ENCODE results near the gene SDCBP2.

The SDCBP2 gene

GRCh38 chr20:1332749-1333300 lies 3.9 kb upstream of the SDCBP2 start:
- Histone ChIP-seq H3K9me3 (no peaks in the 10 kb centered on the region), H3K36me3 (peaks cover 0 to 16% (median 7%) of the 10 kb centered on the region in 3 donors), H3K4me3 (no peak overlapping the region), H3K27me3 (no peaks in the 10 kb centered on the region), H3K27ac (no peak overlapping the region), H3K4me1 (peaks cover 0 to 23% (median 13%) of the 10 kb centered on the region in 4 donors)
- DNase-seq: peak in 1 of 2 donors; percentile 34
- TF ChIP-seq, protein P1, sequence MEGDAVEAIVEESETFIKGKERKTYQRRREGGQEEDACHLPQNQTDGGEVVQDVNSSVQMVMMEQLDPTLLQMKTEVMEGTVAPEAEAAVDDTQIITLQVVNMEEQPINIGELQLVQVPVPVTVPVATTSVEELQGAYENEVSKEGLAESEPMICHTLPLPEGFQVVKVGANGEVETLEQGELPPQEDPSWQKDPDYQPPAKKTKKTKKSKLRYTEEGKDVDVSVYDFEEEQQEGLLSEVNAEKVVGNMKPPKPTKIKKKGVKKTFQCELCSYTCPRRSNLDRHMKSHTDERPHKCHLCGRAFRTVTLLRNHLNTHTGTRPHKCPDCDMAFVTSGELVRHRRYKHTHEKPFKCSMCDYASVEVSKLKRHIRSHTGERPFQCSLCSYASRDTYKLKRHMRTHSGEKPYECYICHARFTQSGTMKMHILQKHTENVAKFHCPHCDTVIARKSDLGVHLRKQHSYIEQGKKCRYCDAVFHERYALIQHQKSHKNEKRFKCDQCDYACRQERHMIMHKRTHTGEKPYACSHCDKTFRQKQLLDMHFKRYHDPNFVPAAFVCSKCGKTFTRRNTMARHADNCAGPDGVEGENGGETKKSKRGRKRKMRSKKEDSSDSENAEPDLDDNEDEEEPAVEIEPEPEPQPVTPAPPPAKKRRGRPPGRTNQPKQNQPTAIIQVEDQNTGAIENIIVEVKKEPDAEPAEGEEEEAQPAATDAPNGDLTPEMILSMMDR (IDR thresholded peaks at IDR 0.05): no peak
- intact Hi-C loops (cut with DNase I; ENCODE audit: low total_unique reads): no loop called here

DNA sequence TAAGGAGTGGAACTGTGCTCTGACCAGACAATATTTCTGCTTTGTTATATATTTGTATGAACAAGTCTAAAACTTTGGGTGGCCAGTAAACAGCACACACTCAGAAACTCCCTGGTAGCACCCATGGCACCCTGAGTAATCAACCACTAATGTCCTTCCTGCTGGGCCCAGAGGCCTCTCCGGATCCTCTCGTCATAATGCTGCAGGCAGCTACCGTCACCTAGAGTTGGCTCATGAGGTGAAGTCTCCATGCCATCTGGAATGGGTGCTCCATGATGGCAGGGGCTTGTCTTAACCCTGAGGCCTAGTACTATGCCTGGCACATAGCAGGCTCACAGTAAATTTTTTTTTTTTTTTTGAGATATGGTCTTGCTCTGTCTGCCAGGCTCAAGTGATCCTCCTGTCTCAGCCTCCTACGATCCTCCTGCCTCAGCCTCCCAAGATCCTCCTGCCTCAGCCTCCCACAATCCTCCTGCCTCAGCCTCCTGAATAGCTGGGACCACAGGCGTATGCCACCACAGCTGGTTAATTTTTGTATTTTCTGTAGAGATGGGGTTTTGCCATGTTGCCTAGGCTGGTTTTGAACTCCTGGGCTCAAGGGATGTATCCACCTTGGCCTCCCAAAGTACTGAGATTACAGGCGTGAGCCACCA lies 3.0 kb upstream of the SDCBP2 start:
- peak in 1 of 2 donors; percentile 21 for DNase-seq
- intact Hi-C loops (cut with DNase I; ENCODE audit: low total_unique reads): no loop called here
- no peaks in the 10 kb centered on the region for H3K27me3 ChIP-seq
- no peaks in the 10 kb centered on the region for H3K9me3 ChIP-seq
- peaks cover 0 to 16% (median 7%) of the 10 kb centered on the region in 3 donors for H3K36me3 ChIP-seq
- peaks cover 0 to 31% (median 11%) of the 10 kb centered on the region in 4 donors for H3K4me1 ChIP-seq
- no peak overlapping the region for H3K4me3 ChIP-seq
- TF ChIP-seq, protein P1 (IDR thresholded peaks at IDR 0.05): no peak
- H3K27ac ChIP-seq: no peak overlapping the region

DNA sequence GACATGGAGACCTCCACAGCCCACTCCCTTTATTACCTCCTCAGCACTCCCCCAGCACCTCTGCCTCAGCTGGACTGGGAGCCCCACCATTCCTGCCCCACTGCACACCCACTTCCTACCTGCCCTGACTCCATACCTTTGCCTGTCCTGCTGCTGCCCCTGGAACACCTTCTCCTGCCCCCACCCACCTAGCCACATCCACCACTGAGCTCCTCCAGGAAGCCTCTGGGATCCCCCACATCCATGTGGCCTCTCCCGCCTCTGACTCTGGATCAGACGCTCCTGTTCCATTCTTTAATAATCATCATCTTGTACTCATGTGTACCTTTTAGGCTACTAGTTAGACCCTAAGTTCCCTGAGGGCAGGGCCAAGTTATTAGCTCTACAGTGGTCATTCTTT lies 2.2 kb upstream of the SDCBP2 start:
- Histone ChIP-seq H3K4me3 (no peak overlapping the region), H3K27ac (no peak overlapping the region), H3K4me1 (peaks cover 0 to 33% (median 15%) of the 10 kb centered on the region in 4 donors), H3K9me3 (no peaks in the 10 kb centered on the region), H3K36me3 (peaks cover 0 to 16% (median 7%) of the 10 kb centered on the region in 3 donors), H3K27me3 (no peaks in the 10 kb centered on the region)
- no peak for DNase-seq
- TF ChIP-seq, protein P1 (IDR thresholded peaks at IDR 0.05): no peak
- intact Hi-C loops (cut with DNase I; ENCODE audit: low total_unique reads): no loop called here

DNA sequence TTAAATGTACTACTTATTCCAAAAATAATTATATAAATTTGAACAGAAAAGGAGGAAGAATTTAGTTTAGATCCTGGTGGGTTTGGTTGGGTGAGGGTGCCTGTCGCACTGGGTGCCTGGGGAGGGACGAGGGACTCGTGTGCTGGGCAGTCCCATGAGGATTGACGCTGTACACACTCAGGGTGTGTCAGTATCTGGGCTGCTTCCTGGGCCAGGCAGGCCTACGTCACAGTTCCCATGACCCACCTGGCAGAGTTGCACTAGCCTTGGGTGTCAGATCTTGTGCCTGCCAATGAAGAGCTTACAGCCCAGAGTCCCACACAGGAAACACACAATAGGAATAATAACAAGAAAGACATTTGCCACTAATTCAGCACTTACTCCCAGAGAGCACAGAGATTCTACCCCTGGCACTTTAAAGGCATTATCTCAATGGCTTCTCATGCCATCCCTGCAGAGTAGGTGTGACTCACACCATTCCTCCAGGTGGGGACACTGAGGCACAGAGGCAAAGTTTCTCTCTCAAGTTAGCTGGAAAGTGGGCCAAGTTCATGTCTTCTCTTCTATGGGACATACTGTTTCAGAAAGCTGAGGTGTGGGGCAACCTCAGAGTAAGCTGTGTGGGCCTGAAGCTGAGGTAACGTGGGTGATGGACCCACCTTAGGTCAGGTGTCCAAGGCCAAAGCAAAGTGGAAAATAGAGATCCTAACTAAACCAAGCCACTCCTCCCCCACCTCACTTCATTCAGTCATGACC lies 1.3 kb upstream of the SDCBP2 start:
- Histone ChIP-seq H3K36me3 (peaks cover 0 to 16% (median 7%) of the 10 kb centered on the region in 3 donors), H3K27me3 (no peaks in the 10 kb centered on the region), H3K9me3 (no peaks in the 10 kb centered on the region), H3K4me1 (peaks cover 0 to 34% (median 19%) of the 10 kb centered on the region in 4 donors), H3K4me3 (no peak overlapping the region), H3K27ac (no peak overlapping the region)
- intact Hi-C loops (cut with DNase I; ENCODE audit: low total_unique reads): no loop called here
- TF ChIP-seq, protein P1 (IDR thresholded peaks at IDR 0.05): no peak
- peak; percentile 48 to 78 for DNase-seq

GRCh38 chr20:1327827-1328679 lies 886 bp downstream of the SDCBP2 start:
- Histone ChIP-seq H3K9me3 (no peaks in the 10 kb centered on the region), H3K36me3 (peaks cover 0 to 9% (median 2%) of the 10 kb centered on the region in 3 donors), H3K4me1 (peaks cover 0 to 40% (median 22%) of the 10 kb centered on the region in 4 donors), H3K27me3 (no peaks in the 10 kb centered on the region), H3K4me3 (no peak overlapping the region), H3K27ac (peak overlapping the region in 1 of 2 donors; percentile 35)
- peak in 1 of 2 donors; percentile 39 for DNase-seq
- intact Hi-C loops (cut with DNase I; ENCODE audit: low total_unique reads): no loop called here
- TF ChIP-seq, protein P1 (IDR thresholded peaks at IDR 0.05): no peak

Data from tibial artery (tissue), 4 donors.